GM12878 (cell line): Measurements from ENCODE around the gene EMID1.

Source experiments
- CHD2 ChIP-seq: IDR thresholded peaks from 2 replicates; pipeline ENCODE4 v1.6.1; 2011; ENCODE audit warnings: low read depth, low read length, improper control_type of control experiment, borderline replicate concordance
- CTCF ChIP-seq, 3 experiments: IDR thresholded peaks in 2 of 3; conservative IDR thresholded peaks in 1 of 3; 2 replicates each; pipeline ENCODE4 v1.5.1; 2011; ENCODE audit warnings: low read depth in 3 of 3, low read length in 3 of 3, mild to moderate bottlenecking in 3 of 3, control low read depth in 2 of 3, moderate library complexity in 2 of 3, inconsistent platforms in 1 of 3, mixed read lengths in 1 of 3; ENCODE audit not compliant: control insufficient read depth in 2 of 3, insufficient read depth in 1 of 3; ENCODE audit errors: extremely low read depth in 1 of 3
- EP300 ChIP-seq, 2 experiments: fragments of 150-350 bp in 1 of 2; IDR thresholded peaks; 2 replicates each; pipeline ENCODE4 v1.6.1; 2011 to 2012; ENCODE audit warnings: low read depth in 2 of 2, low read length in 2 of 2, borderline replicate concordance in 1 of 2, improper control_type of control experiment in 1 of 2, inconsistent platforms in 1 of 2; ENCODE audit not compliant: control insufficient read depth in 1 of 2
- ESRRA ChIP-seq: IDR thresholded peaks from 2 replicates; pipeline ENCODE4 v1.6.1; 2012; ENCODE audit warnings: mild to moderate bottlenecking, low read length, improper control_type of control experiment
- ETV6 ChIP-seq, 2 experiments: fragments of 450-650 bp in 1 of 2; IDR thresholded peaks in 1 of 2; conservative IDR thresholded peaks in 1 of 2; 2 replicates each; pipeline ENCODE4 v1.6.1; 2014; ENCODE audit warnings: antibody characterized with exemption in 1 of 2, borderline replicate concordance in 1 of 2, low read depth in 1 of 2, mild to moderate bottlenecking in 1 of 2, moderate library complexity in 1 of 2
- FOS ChIP-seq: IDR thresholded peaks from 3 replicates; pipeline ENCODE4 v1.6.1; 2011; ENCODE audit warnings: borderline replicate concordance; ENCODE audit not compliant: insufficient read length; ENCODE audit errors: extremely low read depth
- MXI1 ChIP-seq: fragments of 150-350 bp; IDR thresholded peaks from 2 replicates; pipeline ENCODE4 v1.6.1; 2011; ENCODE audit warnings: low read depth, mild to moderate bottlenecking, inconsistent platforms, low read length, improper control_type of control experiment
- POLR2A ChIP-seq: IDR thresholded peaks from 2 replicates; pipeline ENCODE4 v1.6.1; 2011; ENCODE audit warnings: low read depth, mild to moderate bottlenecking, low read length
- POLR2AphosphoS5 ChIP-seq: IDR thresholded peaks from 2 replicates; pipeline ENCODE4 v1.6.1; 2011; ENCODE audit warnings: mild to moderate bottlenecking, low read length, inconsistent platforms
- SIN3A ChIP-seq: IDR thresholded peaks from 2 replicates; pipeline ENCODE4 v1.6.1; 2012; ENCODE audit warnings: low read depth, low read length, improper control_type of control experiment
- SUZ12 ChIP-seq: fragments of 200-600 bp; sonication (generic); IDR thresholded peaks from one replicate; pipeline ENCODE4 v1.6.1; 2018; ENCODE audit warnings: antibody characterized with exemption, mild to moderate bottlenecking; ENCODE audit not compliant: unreplicated experiment
- TAF1 ChIP-seq: IDR thresholded peaks from 2 replicates; pipeline ENCODE4 v1.6.1; 2011; ENCODE audit warnings: mild to moderate bottlenecking, low read depth, low read length, borderline replicate concordance

DNA sequence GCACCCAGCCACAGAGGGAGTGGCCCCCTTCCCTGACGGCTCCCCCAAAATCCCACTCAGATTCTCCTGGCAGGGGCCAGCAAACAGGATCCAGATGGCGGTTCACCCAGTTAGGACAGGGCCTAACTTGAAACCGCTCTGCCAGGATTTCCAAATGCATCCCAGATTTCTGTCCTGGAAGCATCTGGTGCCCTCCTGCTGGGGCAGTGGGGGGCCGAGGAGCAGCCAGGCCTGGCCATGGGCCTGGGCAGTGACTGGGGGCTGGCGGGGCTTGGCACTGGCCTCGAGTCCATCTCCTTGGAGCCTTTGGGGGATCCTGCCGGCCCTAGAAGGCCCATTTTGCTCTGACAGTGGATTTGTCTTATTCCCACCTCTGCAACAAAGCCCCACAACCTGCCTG lies 17.9 kb upstream of the EMID1 start:
- TF ChIP-seq POLR2AphosphoS5, result no peak
- no peak for TF ChIP-seq POLR2A
- TF ChIP-seq ETV6 (conservative IDR thresholded peaks at IDR 0.05 in 1 of 2, IDR thresholded peaks at IDR 0.05 in 1 of 2; ENCODE audit: borderline replicate concordance in 1 of 2, low read depth in 1 of 2), result no peak
- no peak for TF ChIP-seq MXI1
- TF ChIP-seq FOS, result no peak
- no peak for TF ChIP-seq SIN3A
- TF ChIP-seq TAF1, result no peak
- TF ChIP-seq CHD2, result no peak
- no peak for TF ChIP-seq CTCF (IDR thresholded peaks at IDR 0.05 in 2 of 3, conservative IDR thresholded peaks at IDR 0.05 in 1 of 3; ENCODE audit: control insufficient read depth in 2 of 3, extremely low read depth in 1 of 3, insufficient read depth in 1 of 3, low read depth in 3 of 3, low read length in 3 of 3)
- no peak for TF ChIP-seq SUZ12
- no peak for TF ChIP-seq EP300 (IDR thresholded peaks at IDR 0.05; ENCODE audit: borderline replicate concordance in 1 of 2, control insufficient read depth in 1 of 2, low read depth in 2 of 2, low read length in 2 of 2)
- TF ChIP-seq ESRRA, result no peak
